ENCODE measurements around the gene DYRK1B.

- TF ChIP-seq POLR2A (IDR thresholded peaks at IDR 0.05) (no peak), CTCF (IDR thresholded peaks at IDR 0.05) (no peak)
Observed at GRCh38 chr19:39823686-39824085, 10.3 kb downstream of the DYRK1B start.

All from uterus (tissue), 2 donors.